K562 (cell line): ENCODE measurements around the gene XIRP1. TPM values are rescaled to one million over a fixed set of nuclear protein-coding genes. Genes with fewer than 3 reads are reported as not detected.
A peak's percentile ranks its signal among the peaks of the same experiment; 100 is the strongest.

Experiments used
- ARID1B ChIP-seq: fragments of 450-650 bp; IDR thresholded peaks from 2 replicates; pipeline ENCODE4 v1.6.1; 2016; ENCODE audit warnings: antibody characterized with exemption, mild to moderate bottlenecking, inconsistent platforms
- CCNT2 ChIP-seq: IDR thresholded peaks from 2 replicates; pipeline ENCODE4 v1.6.1; 2011; ENCODE audit warnings: borderline replicate concordance, low read depth, mild to moderate bottlenecking, moderate library complexity, mixed read lengths, low read length; ENCODE audit not compliant: insufficient read length; ENCODE audit errors: extremely low read depth
- FUS ChIP-seq: fragments of 200-400 bp; formaldehyde crosslinking; optimal IDR thresholded peaks from 2 replicates; pipeline ENCODE3; 2017; ENCODE audit warnings: low read depth, low read length
- GABPB2 ChIP-seq: fragments of 250-450 bp; sonication (Bioruptor Pico); conservative IDR thresholded peaks from 2 replicates; pipeline ENCODE4 v1.5.1; 2021; ENCODE audit warnings: mild to moderate bottlenecking
- JUND ChIP-seq, 2 experiments: IDR thresholded peaks; 2 replicates in 1 of 2; 3 replicates in 1 of 2; pipeline ENCODE4 v1.6.1; 2011; ENCODE audit warnings: borderline replicate concordance in 2 of 2, low read depth in 2 of 2, low read length in 2 of 2, improper control_type of control experiment in 1 of 2, missing biosample characterization in 1 of 2, missing genetic modification characterization in 1 of 2, missing genetic modification reagents in 1 of 2
- KHSRP ChIP-seq: fragments of 450-650 bp; IDR thresholded peaks from 2 replicates; pipeline ENCODE4 v1.6.1; 2017
- KLF6 ChIP-seq: fragments of 250-450 bp; sonication (Bioruptor Pico); IDR thresholded peaks from 2 replicates; pipeline ENCODE4 v1.4.0; 2020; ENCODE audit warnings: mild to moderate bottlenecking, moderate library complexity, borderline replicate concordance
- MAFF ChIP-seq: IDR thresholded peaks from 2 replicates; pipeline ENCODE4 v1.6.1; 2012; ENCODE audit warnings: low read length, improper control_type of control experiment
- NR2C1 ChIP-seq, 2 experiments: fragments of 450-650 bp; IDR thresholded peaks; 2 replicates each; pipeline ENCODE4 v1.6.1; 2017; ENCODE audit warnings: mild to moderate bottlenecking in 2 of 2, antibody characterized with exemption in 1 of 2, inconsistent platforms in 1 of 2, missing compliant biosample characterization in 1 of 2, missing genetic modification characterization in 1 of 2
- POLR2G ChIP-seq: fragments of 200-400 bp; formaldehyde crosslinking; IDR thresholded peaks from 2 replicates; pipeline ENCODE4 v1.6.1; 2017; ENCODE audit warnings: low read depth, mild to moderate bottlenecking, antibody characterized with exemption, low read length, moderate library complexity
- POLR2H ChIP-seq: IDR thresholded peaks from 2 replicates; pipeline ENCODE4 v1.6.1; 2016; ENCODE audit warnings: missing genetic modification characterization, low read depth, mild to moderate bottlenecking, control low read depth, missing compliant biosample characterization, moderate library complexity
- PYGO2 ChIP-seq: fragments of 450-650 bp; IDR thresholded peaks from 2 replicates; pipeline ENCODE4 v1.6.1; 2016; ENCODE audit warnings: mild to moderate bottlenecking, missing genetic modification characterization, moderate library complexity, missing compliant biosample characterization
- RNF2 ChIP-seq: sonication (generic); IDR thresholded peaks from 2 replicates; pipeline ENCODE4 v1.6.1; 2016
- SMC3 ChIP-seq: conservative IDR thresholded peaks from 2 replicates; pipeline ENCODE4 v1.6.1; 2011; ENCODE audit warnings: low read depth, low read length, improper control_type of control experiment; ENCODE audit not compliant: insufficient read depth
- SRF ChIP-seq, 2 experiments: fragments of 250-450, 450-650 bp in 1 of 2; sonication (Bioruptor Pico) in 1 of 2; sonication (generic) in 1 of 2; formaldehyde crosslinking; IDR thresholded peaks; 2 replicates each; pipeline versions ENCODE4 v1.5.0 to v1.5.1; 2020 to 2022; ENCODE audit warnings: mild to moderate bottlenecking in 1 of 2, missing genetic modification reagents in 1 of 2
- TAF15 ChIP-seq: fragments of 200-400 bp; formaldehyde crosslinking; IDR thresholded peaks from 2 replicates; pipeline ENCODE4 v1.6.1; 2017; ENCODE audit warnings: mild to moderate bottlenecking, low read depth, low read length, moderate library complexity
- U2AF2 ChIP-seq: fragments of 200-400 bp; formaldehyde crosslinking; optimal IDR thresholded peaks from 2 replicates; pipeline ENCODE3; 2017; ENCODE audit warnings: low read depth, mild to moderate bottlenecking, low read length
- ZC3H8 ChIP-seq: fragments of 450-650 bp; IDR thresholded peaks from 2 replicates; pipeline ENCODE4 v1.6.1; 2017
- ZKSCAN8 ChIP-seq: fragments of 200-800 bp; sonication (Bioruptor generic); IDR thresholded peaks from 2 replicates; pipeline ENCODE4 v1.6.1; 2016; ENCODE audit warnings: missing genetic modification characterization, missing compliant biosample characterization
- ZNF324 ChIP-seq: fragments of 250-450 bp; sonication (Bioruptor Pico); IDR thresholded peaks from 2 replicates; pipeline ENCODE4 v1.4.0; 2020; ENCODE audit warnings: mild to moderate bottlenecking
- ZNF780A ChIP-seq: fragments of 250-450 bp; sonication (Bioruptor Pico); IDR thresholded peaks from 2 replicates; pipeline ENCODE4 v1.5.0; 2021; ENCODE audit warnings: mild to moderate bottlenecking
- polyA plus RNA-seq, 8 experiments: library from polyadenylated mRNA; depleted of rRNA in 4 of 8; stranded (reverse) in 5 of 8; unstranded in 3 of 8; fragments of >200 nt; fragmentation: Nextera tagmentation in 2 of 8; fragmentation: Illumina TruSeq in 1 of 8; extraction: Ambion mirVana in 2 of 8; extraction: Trizol in 1 of 8; gene quantifications; 2 replicates each; pipeline versions ENCODE4 v1.2.1 to v1.2.3, GENCODE V29; 2011 to 2014; ENCODE audit warnings: inconsistent platforms in 1 of 8, missing spikeins in 1 of 8
- total RNA-seq, 7 experiments: library from RNA; depleted of rRNA in 6 of 7; stranded (reverse); fragments of >200 nt in 6 of 7; fragmentation: Illumina TruSeq in 2 of 7; extraction: Trizol in 2 of 7; gene quantifications; 2 replicates each; pipeline versions ENCODE4 v1.2.1 to v1.2.3, GENCODE V29; 2011 to 2021; ENCODE audit warnings: low replicate concordance in 1 of 7
- TF ChIP-seq, protein P1 (sequence below): fragments of 250-450 bp; sonication (Bioruptor Pico); IDR thresholded peaks from 2 replicates; pipeline ENCODE4 v1.6.1; 2021; ENCODE audit warnings: mild to moderate bottlenecking
- TF ChIP-seq, protein P2 (sequence below), 2 experiments: fragments of 450-650 bp in 1 of 2; sonication (generic) in 1 of 2; formaldehyde crosslinking; conservative IDR thresholded peaks; 2 replicates each; pipeline versions ENCODE4 v1.4.0 to v1.8.1; 2020 to 2022; ENCODE audit warnings: mild to moderate bottlenecking in 1 of 2, missing genetic modification reagents in 1 of 2
- TF ChIP-seq, protein P3 (sequence below), 2 experiments: IDR thresholded peaks; 2 replicates each; pipeline ENCODE4 v1.6.1; 2012; ENCODE audit warnings: improper control_type of control experiment in 2 of 2, low read depth in 2 of 2, low read length in 2 of 2, borderline replicate concordance in 1 of 2

XIRP1 gene
- total and polyA plus RNA-seq, 9 of the 15 experiments (the other 6 are each of a cell fraction or from before 2014, with no cell fraction given) = 0.03 to 0.27 (median 0.08) TPM; not detected in 3

DNA sequence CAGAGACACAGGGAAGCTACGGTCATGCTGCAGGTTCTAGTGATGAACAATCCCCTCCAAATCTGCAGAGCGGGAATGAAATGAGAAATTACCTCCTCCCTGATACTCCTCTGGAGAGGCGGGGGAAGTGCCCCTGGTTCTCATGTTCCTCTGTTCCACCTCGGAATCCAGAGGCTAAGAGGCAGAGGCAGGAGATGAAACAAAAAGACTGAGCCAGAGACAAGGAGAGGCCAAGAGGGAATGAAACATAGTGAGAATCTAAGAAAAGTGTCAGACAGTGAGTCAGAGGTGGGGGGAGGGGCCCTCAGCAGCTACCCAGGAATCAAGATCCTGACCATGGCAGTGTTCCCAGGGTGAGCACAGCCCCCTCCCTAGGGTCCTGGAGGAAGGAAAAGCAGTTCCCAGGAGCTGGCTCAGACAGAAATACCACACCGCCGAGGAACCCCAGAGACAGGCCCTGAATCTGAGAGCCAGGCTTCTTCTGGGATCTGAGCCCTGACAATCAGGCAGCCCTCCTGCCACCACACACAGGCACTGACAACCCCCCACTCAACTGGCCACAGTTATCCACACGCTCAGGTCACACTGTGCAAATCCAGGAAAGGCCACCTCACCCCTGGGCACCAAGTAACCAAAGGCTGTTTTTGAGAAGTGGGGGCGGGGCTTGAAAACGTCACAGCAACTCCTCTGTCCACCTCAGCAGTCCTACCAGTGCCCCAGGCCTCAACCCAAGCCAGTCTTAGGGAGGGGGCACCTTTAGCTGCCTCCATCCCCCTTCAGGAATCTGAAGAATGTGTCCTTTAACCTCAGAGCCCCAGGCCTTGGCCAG is 41.4 kb downstream of the XIRP1 start (continued):
- TF ChIP-seq ZNF780A (no peak), U2AF2 (no peak), KLF6 (CRISPR knock-in tag) (no peak), ZC3H8 (no peak), KHSRP (no peak), ARID1B (peak; percentile 75), RNF2 (no peak), NR2C1 (IDR thresholded peaks at IDR 0.05) (no peak), NR2C1 (tag; IDR thresholded peaks at IDR 0.05) (no peak), MAFF (no peak), POLR2H (no peak), SMC3 (no peak), ZNF324 (CRISPR knock-in tag) (no peak), JUND (IDR thresholded peaks at IDR 0.05; ENCODE audit: borderline replicate concordance, low read depth, low read length) (peak; percentile 97), JUND (tag; IDR thresholded peaks at IDR 0.05; ENCODE audit: borderline replicate concordance, low read depth, low read length) (peak; percentile 95; the same call in 2 of the 3 replicates), SRF (CRISPR knock-in tag; IDR thresholded peaks at IDR 0.05) (peak in 1 of 2 experiments; percentile 24; a peak in 1 of 4 replicates), PYGO2 (no peak), POLR2G (peak; percentile 18; the same call in 1 of the 2 replicates), FUS (no peak), TAF15 (no peak), CCNT2 (no peak), GABPB2 (CRISPR knock-in tag) (no peak), ZKSCAN8 (CRISPR knock-in tag) (no peak)
- TF ChIP-seq, protein P1, sequence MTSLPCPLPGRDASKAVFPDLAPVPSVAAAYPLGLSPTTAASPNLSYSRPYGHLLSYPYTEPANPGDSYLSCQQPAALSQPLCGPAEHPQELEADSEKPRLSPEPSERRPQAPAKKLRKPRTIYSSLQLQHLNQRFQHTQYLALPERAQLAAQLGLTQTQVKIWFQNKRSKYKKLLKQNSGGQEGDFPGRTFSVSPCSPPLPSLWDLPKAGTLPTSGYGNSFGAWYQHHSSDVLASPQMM (CRISPR knock-in tag) = no peak
- TF ChIP-seq, protein P2, sequence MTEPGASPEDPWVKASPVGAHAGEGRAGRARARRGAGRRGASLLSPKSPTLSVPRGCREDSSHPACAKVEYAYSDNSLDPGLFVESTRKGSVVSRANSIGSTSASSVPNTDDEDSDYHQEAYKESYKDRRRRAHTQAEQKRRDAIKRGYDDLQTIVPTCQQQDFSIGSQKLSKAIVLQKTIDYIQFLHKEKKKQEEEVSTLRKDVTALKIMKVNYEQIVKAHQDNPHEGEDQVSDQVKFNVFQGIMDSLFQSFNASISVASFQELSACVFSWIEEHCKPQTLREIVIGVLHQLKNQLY (CRISPR knock-in tag; conservative IDR thresholded peaks at IDR 0.05) = no peak
- TF ChIP-seq, protein P3, sequence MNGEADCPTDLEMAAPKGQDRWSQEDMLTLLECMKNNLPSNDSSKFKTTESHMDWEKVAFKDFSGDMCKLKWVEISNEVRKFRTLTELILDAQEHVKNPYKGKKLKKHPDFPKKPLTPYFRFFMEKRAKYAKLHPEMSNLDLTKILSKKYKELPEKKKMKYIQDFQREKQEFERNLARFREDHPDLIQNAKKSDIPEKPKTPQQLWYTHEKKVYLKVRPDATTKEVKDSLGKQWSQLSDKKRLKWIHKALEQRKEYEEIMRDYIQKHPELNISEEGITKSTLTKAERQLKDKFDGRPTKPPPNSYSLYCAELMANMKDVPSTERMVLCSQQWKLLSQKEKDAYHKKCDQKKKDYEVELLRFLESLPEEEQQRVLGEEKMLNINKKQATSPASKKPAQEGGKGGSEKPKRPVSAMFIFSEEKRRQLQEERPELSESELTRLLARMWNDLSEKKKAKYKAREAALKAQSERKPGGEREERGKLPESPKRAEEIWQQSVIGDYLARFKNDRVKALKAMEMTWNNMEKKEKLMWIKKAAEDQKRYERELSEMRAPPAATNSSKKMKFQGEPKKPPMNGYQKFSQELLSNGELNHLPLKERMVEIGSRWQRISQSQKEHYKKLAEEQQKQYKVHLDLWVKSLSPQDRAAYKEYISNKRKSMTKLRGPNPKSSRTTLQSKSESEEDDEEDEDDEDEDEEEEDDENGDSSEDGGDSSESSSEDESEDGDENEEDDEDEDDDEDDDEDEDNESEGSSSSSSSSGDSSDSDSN (IDR thresholded peaks at IDR 0.05; ENCODE audit: borderline replicate concordance in 1 of 2, low read depth in 2 of 2, low read length in 2 of 2) = peak in 1 of 2 experiments; percentile 52; a peak in 1 of 4 replicates
